Neural progenitor cell (in vitro differentiated cells): Measurements from ENCODE around the gene SOHLH2. TPM values are rescaled to one million over a fixed set of nuclear protein-coding genes. Genes with fewer than 3 reads are reported as not detected.

Experiments
- DNase-seq: peaks from one replicate; pipeline ENCODE4 v3.0.0-alpha.2; 2016; ENCODE audit warnings: low spot score
- H2AFZ ChIP-seq: fragments of 200-600 bp; sonication (generic); replicated peaks from 2 replicates; pipeline ENCODE4 v1.6.1; 2016; ENCODE audit warnings: antibody characterized with exemption
- H3F3A ChIP-seq: fragments of 200-600 bp; sonication (generic); 2 replicates; pipeline ENCODE4 v1.6.1; 2016; ENCODE audit warnings: antibody characterized with exemption, low read depth
- H3K27ac ChIP-seq: fragments of 200-600 bp; sonication (generic); 2 replicates; pipeline ENCODE4 v1.5.1; 2016; ENCODE audit warnings: mild to moderate bottlenecking
- H3K27me3 ChIP-seq: fragments of 200-600 bp; sonication (generic); 2 replicates; pipeline ENCODE4 v1.6.1; 2016; ENCODE audit warnings: mild to moderate bottlenecking, moderate library complexity
- H3K36me3 ChIP-seq: fragments of 200-600 bp; sonication (generic); 2 replicates; pipeline ENCODE4 v1.5.1; 2016
- H3K4me1 ChIP-seq: fragments of 200-600 bp; sonication (generic); 2 replicates; pipeline ENCODE4 v1.6.1; 2016; ENCODE audit warnings: mixed run types
- H3K4me2 ChIP-seq: fragments of 200-600 bp; sonication (generic); 2 replicates; pipeline ENCODE4 v1.6.1; 2016
- H3K4me3 ChIP-seq: fragments of 200-600 bp; sonication (generic); 2 replicates; pipeline ENCODE4 v1.5.1; 2016
- H3K79me2 ChIP-seq: fragments of 200-600 bp; sonication (generic); 2 replicates; pipeline ENCODE4 v1.6.1; 2016; ENCODE audit warnings: low read depth
- H3K9ac ChIP-seq: fragments of 200-600 bp; sonication (generic); 2 replicates; pipeline ENCODE4 v1.6.1; 2016
- H3K9me3 ChIP-seq: fragments of 200-600 bp; sonication (generic); 2 replicates; pipeline ENCODE4 v1.5.1; 2016; ENCODE audit warnings: low read depth
- H4K20me1 ChIP-seq: fragments of 200-600 bp; sonication (generic); 2 replicates; pipeline ENCODE4 v1.6.1; 2016; ENCODE audit warnings: low read depth
- H3K27ac Mint-ChIP-seq: 3 replicates; pipeline ENCODE4 v1.8.0; 2021; ENCODE audit warnings: mixed read lengths
- H3K27me3 Mint-ChIP-seq: 2 replicates; pipeline ENCODE4 v1.8.0; 2022; ENCODE audit warnings: low read depth, mild to moderate bottlenecking, inconsistent platforms, moderate library complexity, mixed read lengths; ENCODE audit not compliant: insufficient read depth
- H3K36me3 Mint-ChIP-seq: 3 replicates; pipeline ENCODE4 v1.8.0; 2021; ENCODE audit warnings: mixed read lengths
- H3K4me1 Mint-ChIP-seq: 3 replicates; pipeline ENCODE4 v1.8.0; 2021; ENCODE audit warnings: mixed read lengths
- H3K4me3 Mint-ChIP-seq: 3 replicates; pipeline ENCODE4 v1.8.0; 2021; ENCODE audit warnings: mild to moderate bottlenecking, moderate library complexity, mixed read lengths
- H3K9me3 Mint-ChIP-seq: 3 replicates; pipeline ENCODE4 v1.8.0; 2020; ENCODE audit warnings: mixed read lengths
- EZH2 ChIP-seq: fragments of 200-600 bp; sonication (generic); IDR thresholded peaks from 2 replicates; pipeline ENCODE4 v1.6.1; 2017; ENCODE audit warnings: antibody characterized with exemption, mild to moderate bottlenecking, moderate library complexity
- EZH2phosphoT487 ChIP-seq: fragments of 200-600 bp; sonication (generic); IDR thresholded peaks from 2 replicates; pipeline ENCODE4 v1.6.1; 2017; ENCODE audit warnings: antibody characterized with exemption
- total RNA-seq: library from RNA; depleted of rRNA; stranded (reverse); fragments of >200 nt; gene quantifications from 2 replicates; pipeline ENCODE4 v1.2.3, GENCODE V29; 2015; ENCODE audit warnings: low replicate concordance
- TF ChIP-seq, protein P1 (sequence below): fragments of 200-600 bp; sonication (generic); IDR thresholded peaks from 2 replicates; pipeline ENCODE4 v1.5.1; 2017; ENCODE audit warnings: antibody characterized with exemption, mild to moderate bottlenecking

SOHLH2 gene
- total RNA-seq, 1 donor from 2014 or later = 1.4 TPM

DNA sequence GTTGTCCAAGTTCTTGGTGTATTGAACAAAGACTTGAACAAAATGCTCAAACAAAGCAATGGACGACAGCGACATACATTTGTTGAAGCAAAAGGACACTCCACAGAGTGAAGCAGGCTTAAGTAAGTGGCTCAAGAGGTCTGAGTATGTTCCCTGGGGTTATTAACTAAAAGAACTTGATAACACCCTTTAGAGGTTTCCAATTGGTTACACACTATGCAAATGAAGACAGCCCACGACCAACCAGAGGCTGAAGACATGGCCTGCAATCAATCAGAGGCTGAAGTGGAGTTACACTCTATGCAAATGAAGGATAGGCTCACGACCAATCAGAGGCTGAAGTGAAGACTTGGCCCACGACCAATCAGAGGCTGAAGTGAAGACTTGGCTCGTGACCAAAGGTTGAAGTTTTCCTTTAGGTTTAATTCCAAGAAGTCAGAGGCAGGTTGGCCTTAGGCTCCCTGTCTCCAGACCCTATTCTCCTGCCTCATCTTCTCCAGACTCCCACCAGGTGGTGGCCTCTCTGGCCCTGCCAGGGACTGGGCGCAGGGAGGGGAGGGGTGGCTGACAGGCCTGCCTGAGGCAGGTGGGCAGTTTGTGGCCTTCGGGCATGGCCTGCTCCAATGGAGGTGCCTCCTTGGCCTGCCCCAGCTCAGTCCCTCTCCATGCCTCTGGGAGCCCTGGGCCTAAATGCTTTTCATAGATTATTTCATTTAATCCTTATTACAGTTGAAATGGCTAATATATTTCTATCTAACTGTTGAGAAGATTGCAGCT lies 45.2 kb upstream of the SOHLH2 start:
- Histone ChIP-seq H3K4me2 (no peak overlapping the region), H3K27me3 (no peaks in the 10 kb centered on the region), H3K27ac (no peak overlapping the region), H2AFZ (no peak overlapping the region), H3K9me3 (no peaks in the 10 kb centered on the region), H3K36me3 (no peaks in the 10 kb centered on the region), H3K79me2 (no peaks in the 10 kb centered on the region), H3K4me3 (no peak overlapping the region), H3F3A (no peaks in the 10 kb centered on the region), H4K20me1 (no peaks in the 10 kb centered on the region), H3K4me1 (no peaks in the 10 kb centered on the region), H3K9ac (no peak overlapping the region)
- H3K4me1 Mint-ChIP-seq = no peaks in the 10 kb centered on the region
- DNase-seq = no peak
- TF ChIP-seq EZH2phosphoT487 (no peak), EZH2 (no peak)
- TF ChIP-seq, protein P1, sequence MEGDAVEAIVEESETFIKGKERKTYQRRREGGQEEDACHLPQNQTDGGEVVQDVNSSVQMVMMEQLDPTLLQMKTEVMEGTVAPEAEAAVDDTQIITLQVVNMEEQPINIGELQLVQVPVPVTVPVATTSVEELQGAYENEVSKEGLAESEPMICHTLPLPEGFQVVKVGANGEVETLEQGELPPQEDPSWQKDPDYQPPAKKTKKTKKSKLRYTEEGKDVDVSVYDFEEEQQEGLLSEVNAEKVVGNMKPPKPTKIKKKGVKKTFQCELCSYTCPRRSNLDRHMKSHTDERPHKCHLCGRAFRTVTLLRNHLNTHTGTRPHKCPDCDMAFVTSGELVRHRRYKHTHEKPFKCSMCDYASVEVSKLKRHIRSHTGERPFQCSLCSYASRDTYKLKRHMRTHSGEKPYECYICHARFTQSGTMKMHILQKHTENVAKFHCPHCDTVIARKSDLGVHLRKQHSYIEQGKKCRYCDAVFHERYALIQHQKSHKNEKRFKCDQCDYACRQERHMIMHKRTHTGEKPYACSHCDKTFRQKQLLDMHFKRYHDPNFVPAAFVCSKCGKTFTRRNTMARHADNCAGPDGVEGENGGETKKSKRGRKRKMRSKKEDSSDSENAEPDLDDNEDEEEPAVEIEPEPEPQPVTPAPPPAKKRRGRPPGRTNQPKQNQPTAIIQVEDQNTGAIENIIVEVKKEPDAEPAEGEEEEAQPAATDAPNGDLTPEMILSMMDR = no peak
- H3K36me3 Mint-ChIP-seq = no peaks in the 10 kb centered on the region
- H3K27ac Mint-ChIP-seq = no peak overlapping the region
- H3K27me3 Mint-ChIP-seq = no peaks in the 10 kb centered on the region
- H3K4me3 Mint-ChIP-seq = no peak overlapping the region
- no peaks in the 10 kb centered on the region for H3K9me3 Mint-ChIP-seq

DNA sequence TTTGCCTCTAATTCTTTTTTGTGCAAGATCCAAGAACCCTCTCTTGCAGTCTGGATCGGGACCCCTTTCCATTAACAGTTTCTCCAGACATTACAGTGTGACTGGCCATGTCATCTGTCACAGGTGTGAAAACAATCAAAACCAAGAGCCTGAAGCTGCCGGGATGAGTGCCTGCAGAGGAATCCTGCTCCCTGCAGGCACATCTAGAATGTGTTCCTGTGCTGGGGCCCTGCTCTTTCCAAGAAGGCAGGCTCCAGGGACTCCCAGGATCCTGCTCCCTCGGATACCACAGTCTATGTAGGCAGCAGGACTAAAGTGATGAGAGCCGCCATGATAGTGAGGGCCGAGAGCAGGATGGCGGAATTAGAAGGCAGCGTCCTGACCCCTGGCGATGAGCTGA lies 44.5 kb upstream of the SOHLH2 start:
- TF ChIP-seq, protein P1 = no peak
- TF ChIP-seq EZH2 (no peak), EZH2phosphoT487 (no peak)

DNA sequence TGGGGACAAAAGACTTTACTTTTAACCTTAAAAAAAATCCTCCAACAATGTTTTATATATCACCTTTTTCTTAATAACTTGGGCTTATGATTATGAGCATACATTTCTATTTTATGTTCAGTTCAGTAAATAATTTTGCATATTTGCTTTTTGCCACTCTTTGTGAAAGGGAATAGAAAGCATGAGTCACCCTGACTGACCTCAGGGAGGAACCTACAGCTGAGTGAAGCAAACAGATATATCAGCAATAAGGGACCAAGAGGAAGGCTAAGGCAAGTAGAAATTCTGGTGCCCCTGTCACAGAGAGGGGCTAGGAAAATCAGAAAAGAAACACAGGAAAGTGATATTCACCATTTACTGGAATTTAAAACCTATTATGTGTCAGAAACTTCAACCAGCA lies 37.2 kb upstream of the SOHLH2 start:
- Histone ChIP-seq H2AFZ (no peak overlapping the region), H3F3A (no peaks in the 10 kb centered on the region), H4K20me1 (no peaks in the 10 kb centered on the region), H3K9ac (no peak overlapping the region), H3K27me3 (no peaks in the 10 kb centered on the region), H3K4me2 (no peak overlapping the region), H3K27ac (no peak overlapping the region), H3K4me3 (no peak overlapping the region), H3K79me2 (no peaks in the 10 kb centered on the region), H3K36me3 (no peaks in the 10 kb centered on the region), H3K9me3 (no peaks in the 10 kb centered on the region), H3K4me1 (no peaks in the 10 kb centered on the region)
- Mint-ChIP-seq H3K9me3 (peaks cover 5% of the 10 kb centered on the region), H3K36me3 (no peaks in the 10 kb centered on the region), H3K4me1 (peaks cover 12% of the 10 kb centered on the region), H3K27ac (no peak overlapping the region), H3K4me3 (no peak overlapping the region), H3K27me3 (no peaks in the 10 kb centered on the region)
- TF ChIP-seq, protein P1 = no peak
- no peak for TF ChIP-seq EZH2
- no peak for TF ChIP-seq EZH2phosphoT487
- DNase-seq = no peak

More for the DNA sequence above, 44.5 kb upstream of the SOHLH2 start:
- Mint-ChIP-seq H3K27me3 (no peaks in the 10 kb centered on the region), H3K4me3 (no peak overlapping the region), H3K9me3 (no peaks in the 10 kb centered on the region), H3K36me3 (no peaks in the 10 kb centered on the region), H3K27ac (no peak overlapping the region), H3K4me1 (no peaks in the 10 kb centered on the region)
- Histone ChIP-seq H3K4me3 (no peak overlapping the region), H3K36me3 (no peaks in the 10 kb centered on the region), H2AFZ (no peak overlapping the region), H3K27me3 (no peaks in the 10 kb centered on the region), H4K20me1 (no peaks in the 10 kb centered on the region), H3F3A (no peaks in the 10 kb centered on the region), H3K4me2 (no peak overlapping the region), H3K4me1 (no peaks in the 10 kb centered on the region), H3K79me2 (no peaks in the 10 kb centered on the region), H3K27ac (no peak overlapping the region), H3K9me3 (no peaks in the 10 kb centered on the region), H3K9ac (no peak overlapping the region)
- no peak for DNase-seq
